IPS DF 19.7 (cell line): ENCODE results near the gene TESPA1.
A peak's percentile ranks its signal among the peaks of the same experiment; 100 is the strongest.

Experiments
- DNase-seq: peaks from one replicate; pipeline ENCODE4 v3.0.0-alpha.2; 2013; ENCODE audit warnings: low read depth, low spot score

TESPA1 gene, protein sequence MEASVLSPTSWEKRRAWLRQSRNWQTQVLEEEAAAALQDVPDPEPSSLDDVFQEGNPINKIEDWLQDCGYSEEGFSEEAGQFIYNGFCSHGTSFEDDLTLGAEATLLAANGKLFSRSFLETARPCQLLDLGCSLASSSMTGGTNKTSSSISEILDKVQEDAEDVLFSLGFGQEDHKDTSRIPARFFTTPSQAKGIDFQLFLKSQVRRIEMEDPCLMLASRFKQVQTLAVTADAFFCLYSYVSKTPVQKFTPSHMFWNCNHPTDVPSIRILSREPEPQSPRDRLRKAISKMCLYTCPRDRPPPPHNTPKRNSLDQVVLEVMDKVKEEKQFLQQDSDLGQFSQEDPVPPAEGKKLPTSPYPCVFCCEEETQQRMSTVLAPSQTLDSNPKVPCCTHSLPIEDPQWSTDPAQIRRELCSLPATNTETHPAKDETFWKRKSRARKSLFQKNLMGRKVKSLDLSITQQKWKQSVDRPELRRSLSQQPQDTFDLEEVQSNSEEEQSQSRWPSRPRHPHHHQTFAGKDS

DNA sequence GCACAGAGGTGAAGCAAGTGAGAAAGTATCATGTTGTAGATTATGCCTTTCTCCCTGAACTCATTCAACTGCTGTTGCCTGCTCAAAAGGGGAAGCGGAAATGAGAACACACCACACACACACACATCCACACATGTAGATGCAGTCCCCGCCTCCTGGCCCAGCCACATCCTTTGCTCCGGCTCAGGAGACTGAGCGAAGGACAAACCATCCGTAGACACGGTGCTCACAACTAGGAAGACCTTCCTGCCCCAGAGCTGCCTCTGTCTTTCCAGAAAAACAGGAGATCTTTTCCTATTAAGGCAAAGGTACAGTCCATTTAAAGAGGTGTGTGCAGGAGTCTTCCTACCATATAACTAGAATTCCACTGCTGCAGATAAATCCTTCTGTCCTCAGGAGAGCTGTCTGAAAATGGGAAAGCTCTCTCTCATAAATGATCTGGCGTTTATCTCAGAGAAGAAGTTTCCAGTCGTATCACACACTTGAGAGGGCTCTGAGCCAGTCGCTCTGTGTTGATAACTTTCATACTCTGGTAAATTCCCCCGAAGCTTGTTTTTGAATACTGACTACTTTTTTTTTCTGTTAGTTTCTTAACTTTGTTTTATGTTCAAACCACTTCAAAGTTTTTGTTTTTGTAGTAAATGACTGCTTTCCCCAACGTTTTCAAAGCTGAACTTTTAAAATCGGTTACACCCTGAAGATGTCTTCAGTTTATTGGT is at the start of gene TESPA1:
Gene TESPA1, minus strand, starts transcription at position 105 of the 719 bp plus-strand sequence. CDS start 10,200 bp downstream, outside the sequence.
- no peak for DNase-seq

DNA sequence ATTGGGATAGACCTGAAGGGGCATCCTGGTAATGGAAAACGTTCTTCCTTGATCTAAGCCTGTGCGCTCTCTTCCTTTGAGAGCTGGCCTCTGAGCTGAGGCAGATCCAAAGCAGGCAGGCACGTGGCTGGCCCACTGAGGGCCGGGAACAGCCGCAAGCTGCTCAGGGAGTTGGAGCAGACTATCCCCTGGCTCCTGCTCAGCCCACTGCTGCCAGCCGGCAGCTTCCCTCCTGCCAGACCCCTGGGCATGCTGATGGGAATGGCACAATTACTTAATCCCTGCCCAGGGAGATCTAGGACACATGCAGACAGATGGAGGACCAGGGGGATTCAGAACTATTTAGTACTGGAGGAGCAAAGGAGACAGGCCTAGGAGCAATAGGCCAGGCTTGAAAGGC is 49.7 kb upstream of the TESPA1 start:
- DNase-seq = no peak

DNA sequence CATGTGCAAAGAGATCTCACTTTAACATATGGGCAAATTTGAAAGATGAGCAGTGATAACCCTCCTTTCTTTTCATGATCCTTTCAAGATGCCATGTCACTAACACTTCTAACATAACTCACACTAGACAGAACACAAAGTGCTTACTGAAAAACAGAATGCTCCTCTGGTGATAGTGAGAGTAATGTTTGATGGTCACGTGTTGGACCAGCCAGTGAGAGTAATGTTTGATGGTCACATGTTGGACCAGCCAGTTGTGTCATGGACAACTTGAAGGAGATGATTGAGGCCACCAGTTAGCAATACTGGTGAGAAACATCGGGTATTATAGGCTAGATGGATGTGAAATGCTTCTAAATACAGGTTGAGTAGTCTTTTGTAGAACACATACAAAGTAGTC is 40.9 kb upstream of the TESPA1 start:
- no peak for DNase-seq

DNA sequence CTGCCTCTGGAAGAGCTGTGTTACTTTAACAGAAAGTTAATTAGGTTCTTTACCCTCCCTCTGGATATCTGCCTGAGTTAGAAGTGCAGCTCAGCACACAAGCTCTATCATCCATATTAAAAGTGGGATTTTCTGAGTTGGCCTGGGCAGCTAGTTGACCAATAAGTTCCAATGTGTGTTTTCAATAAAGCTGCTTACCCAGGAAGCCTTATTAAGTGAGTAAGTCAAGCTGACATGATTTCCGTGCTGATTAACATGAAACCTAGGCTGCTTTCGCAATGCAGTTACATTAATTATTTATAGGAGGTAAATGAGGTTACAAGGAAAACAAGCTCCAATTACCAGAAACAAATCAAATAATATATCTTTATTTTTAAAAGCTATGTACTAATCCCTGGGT is 40.0 kb upstream of the TESPA1 start:
- DNase-seq = no peak

DNA sequence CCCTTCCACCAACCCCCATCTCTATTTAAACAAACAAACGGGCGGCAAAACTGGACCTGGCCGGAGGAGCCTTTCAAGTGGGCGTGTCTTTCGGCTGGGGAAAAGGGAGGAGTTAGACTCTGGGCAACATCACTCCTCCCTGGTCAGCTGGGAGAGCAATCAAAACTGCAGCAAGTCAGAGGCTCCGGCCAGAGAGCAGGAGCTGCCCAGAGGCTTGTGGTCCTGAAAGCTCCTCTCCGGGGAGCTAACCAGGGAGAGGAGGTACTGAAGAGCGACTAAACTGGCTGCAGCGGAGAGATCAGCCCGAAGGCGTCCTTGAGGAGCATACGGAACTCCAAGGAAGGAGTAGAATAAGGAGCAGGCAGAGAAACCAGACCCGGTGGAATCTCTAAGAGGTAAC is 35.2 kb upstream of the TESPA1 start, which contains the start of gene NEUROD4:
Gene NEUROD4, plus strand, starts transcription at position 191 of the 400 bp plus-strand sequence. CDS start 6,466 bp downstream, outside the sequence.
- DNase-seq = peak; percentile 93

DNA sequence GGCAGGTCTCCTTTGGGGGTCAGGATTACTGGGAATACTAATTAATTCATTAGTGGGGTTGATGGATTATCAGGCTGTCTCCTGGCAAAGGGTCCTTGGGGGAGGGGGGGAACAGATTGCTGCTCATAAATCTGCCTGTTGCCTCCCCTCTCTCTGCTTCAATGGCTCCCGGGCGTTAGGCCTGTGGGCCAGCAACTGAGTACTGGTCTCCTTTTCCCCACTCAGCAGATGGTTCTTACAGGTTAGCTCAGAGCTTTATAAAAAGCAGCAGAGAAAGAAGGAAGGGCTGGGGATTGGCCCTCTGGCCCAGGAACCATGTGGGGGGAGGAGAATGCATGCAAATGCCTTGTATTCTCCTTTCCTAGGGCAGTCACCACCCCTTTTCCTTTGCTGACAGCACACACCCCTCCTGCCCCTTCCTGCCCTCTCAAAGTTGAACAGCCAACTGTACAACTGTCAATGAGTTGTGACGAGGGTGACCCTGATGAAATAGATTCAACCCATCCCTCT is 32.9 kb upstream of the TESPA1 start:
- no peak for DNase-seq

DNA sequence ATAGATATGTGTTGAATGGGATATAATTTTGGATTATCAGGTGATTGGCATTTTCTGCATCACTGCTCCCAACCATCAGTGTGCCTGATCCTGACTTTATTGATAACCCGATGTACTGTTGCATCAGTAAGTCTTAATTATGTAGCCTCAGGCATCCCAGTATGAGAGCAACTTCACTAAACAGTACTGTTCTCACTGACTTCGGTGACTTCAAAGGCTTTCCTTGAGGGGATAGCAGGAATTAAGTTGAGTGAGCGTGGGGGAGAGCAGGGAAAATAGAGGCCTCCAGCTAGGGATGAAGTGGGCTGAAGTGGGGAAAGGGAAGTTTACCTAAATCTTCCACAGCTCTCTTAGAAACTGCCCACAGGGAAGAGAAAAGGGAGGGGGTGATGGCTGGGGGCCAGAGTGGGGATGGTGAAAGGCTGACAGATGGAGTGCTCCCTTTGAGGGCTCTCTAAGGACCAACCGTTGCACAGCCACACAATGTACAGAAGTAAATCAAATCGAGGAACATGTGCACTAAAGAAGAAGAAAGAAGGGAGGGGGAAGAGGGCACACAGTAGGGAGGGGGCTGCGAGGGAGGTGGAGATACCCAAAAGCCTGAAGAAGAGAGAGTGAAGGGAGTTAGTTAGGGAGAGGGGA is 24.5 kb upstream of the TESPA1 start:
- no peak for DNase-seq

DNA sequence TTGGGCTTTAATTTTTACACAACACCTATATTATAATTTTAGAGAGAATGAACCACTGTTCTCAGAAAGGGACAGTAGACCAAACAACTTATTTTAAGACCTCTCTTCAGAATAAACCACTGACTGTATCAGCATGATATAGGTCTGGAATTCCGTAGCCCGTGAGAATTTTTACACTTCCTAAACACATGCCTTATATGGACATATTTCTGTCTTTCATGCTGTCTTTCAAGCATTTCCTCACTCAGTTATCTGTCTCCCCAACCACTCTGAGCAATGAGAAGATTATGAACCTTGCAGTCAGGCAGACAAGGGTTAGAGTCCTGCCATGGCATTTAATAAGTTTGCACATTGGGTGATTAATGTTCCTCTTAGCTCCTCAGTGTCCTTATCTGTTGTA is 17.8 kb upstream of the TESPA1 start:
- DNase-seq = no peak

DNA sequence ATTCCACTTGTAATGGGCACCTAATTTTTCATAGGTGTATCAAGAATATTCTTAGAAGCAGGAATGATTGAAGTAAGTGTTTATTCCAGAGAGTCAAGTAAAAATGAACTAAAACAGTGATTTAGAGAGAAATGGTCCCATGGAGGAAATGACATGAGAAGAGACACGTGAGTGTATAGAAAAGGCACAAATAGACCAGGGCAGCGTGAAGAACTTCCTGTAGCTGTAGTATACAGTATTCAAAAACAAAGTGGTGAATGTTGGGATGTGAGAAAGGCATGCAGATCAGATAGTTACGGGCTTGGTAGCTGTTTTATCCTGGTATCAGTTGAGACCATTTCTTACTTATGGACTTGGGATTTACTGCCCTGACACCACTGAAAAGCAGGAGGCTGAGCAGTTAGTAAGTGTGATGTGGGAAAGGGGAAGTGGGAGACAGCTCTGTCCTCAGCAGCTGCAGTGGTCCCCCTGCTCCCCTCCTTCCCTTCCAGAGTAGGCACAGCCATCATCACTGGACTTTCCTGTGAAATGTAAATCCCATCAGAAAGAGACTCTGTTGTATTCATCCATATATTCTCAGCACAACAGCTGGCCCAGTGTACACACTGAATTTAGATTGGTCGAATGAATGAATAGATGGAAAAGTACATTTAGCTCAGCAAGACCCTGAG is 16.8 kb upstream of the TESPA1 start:
- DNase-seq = no peak

DNA sequence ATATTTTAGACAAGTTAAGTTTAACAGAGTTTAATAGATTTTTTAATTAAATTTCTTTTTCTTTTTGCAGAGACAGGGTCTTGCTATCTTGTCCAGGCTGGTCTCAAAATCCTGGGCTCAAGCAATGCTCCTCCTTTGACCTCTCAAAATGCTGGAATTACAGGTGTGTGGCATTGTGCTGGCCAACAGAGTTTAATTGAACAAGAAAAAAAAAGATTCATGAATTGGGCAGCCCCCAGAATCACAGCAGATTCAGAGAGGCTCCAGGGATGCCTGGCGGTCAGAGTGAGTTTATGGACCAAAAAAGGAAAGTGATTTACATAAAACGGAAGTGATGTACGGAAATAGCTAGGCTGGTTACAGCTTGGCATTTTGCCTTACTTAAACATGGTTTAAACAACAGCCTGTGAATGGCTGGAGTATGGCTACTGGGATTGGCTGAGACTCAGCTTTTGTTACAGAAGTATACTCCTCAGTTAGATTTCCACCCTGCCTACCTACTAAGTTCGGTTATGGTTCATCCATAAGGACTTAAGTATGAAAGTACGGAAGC is 14.5 kb upstream of the TESPA1 start:
- DNase-seq = no peak

DNA sequence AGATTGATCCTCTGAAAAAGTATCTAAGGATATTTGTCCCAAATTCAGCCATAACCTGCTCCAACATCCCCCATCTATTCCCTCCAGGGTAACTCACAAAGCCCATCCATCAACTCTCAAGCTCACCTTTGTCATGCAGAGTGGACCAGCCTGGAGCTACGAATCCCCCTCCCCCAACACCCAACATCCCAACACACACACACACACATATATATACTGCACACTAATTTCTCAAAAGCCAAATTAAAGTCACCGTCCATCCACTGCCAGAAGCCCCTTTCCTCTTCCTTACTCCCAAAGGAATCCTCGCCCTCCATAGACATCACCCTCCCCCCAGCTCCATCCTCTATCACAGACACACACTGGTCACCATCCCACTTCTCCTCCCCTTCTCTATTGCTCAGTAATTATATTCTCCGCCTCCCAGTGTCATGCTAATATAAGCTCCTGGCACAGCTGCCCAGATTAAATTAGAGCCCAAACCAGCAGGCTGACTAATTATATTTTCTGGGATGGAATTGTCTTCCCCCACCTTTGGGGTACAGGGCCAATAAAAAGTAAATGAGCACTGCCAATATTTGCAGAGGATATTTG is 13.5 kb upstream of the TESPA1 start:
- no peak for DNase-seq

DNA sequence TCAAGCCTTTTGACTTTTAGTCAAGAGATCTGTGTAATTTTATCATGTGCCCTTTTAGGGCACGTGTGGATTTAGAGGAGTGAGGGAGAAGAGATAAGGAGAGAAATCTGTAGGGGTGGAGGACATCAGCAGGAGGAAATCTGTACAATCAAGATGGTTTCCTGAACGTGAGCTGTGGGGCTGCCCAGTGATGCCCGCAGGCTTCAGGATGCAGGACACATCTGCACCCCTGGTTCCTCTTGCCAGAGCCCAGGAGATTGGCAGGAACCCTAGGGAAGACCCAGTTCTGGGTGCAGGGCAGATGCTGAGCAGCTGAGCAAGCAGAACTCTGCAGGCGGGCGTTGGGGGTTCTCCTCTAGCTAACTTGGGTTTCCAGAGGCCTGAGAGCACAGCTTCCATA is 11.6 kb upstream of the TESPA1 start:
- no peak for DNase-seq

DNA sequence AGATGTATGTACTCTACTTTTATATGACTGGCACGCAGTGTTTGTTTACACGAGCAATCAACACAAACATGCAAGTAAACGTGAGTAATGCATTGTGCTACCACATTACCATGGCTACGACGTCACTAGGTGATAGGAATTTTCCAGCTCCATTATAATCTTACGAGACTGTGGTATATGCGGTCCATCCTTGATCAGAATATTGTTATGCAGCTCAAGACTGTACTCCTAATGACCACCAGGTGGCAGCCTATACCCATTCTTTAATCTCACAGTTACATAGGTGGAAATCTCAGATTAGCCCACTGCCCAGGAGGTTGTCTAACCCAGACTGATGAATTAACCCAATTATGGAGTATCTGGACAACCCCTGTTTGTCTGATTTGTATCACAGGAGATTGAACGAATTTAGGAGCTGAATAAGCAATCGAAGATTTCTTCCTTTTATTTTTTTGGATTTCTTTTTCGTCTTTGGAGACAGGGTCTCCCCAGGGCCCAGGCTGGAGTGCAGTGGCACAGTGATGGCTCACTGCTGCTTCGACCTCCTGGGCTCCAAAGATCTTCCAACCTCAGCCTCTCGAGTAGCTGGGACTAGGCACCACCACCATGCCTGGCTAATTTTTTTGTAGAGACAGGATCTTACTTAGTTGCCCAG is 8.7 kb upstream of the TESPA1 start:
- DNase-seq = no peak

DNA sequence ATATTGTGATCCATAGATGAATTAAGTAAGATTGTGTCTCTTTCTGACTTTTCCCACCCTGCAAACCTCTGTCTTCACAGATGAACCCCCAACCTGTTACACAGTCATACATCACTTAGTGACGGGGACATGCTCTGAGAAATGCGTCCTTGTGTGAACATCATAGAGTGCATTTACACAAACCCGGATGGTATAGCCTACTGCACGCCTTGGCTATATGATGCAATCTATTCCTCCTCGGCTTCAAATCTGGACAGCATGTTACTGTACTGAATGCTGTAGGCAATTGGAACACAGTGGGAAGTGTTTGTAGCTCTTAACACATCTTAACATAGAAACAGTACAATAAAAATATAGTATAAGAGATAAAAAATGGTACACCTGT is 7.4 kb upstream of the TESPA1 start:
- no peak for DNase-seq

DNA sequence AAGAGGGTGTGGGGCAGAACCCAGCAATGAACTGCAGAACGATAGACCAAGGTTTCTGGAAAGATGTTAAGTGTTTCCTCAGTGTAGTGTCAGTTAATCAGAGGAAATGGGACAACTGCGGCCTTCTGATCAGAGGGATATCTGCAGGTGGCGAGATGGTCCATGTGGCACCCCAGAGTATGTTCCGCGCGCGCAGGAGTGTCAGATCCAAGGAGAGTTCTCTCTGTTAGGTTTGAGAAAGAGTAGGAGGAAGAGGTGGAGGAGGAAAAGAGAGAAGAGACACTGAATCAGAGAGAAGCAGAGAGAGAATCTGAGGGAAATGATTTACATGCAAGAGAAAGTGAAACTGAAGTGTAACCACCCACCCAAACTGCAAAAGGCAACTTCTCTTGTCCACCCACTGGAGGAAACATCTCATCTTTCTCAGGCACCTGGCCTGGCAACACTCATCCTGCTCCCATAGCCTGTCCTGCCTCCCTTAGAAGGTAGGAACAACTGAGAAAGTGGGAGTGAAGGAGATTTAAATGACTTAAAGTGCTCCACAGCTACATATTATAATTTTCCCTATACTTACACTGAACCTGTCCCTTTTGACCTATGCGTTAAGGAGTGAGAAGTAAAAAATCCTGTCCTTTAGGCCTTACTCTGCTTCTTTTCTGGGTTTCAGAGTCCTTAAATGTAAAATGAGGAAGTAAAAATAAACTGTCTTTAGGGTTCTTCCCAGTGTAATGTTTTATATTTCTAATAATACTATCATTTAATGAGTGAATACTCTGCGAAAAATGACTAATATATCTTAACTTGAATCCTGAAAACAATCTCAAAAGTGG is 6.8 kb upstream of the TESPA1 start:
- no peak for DNase-seq

DNA sequence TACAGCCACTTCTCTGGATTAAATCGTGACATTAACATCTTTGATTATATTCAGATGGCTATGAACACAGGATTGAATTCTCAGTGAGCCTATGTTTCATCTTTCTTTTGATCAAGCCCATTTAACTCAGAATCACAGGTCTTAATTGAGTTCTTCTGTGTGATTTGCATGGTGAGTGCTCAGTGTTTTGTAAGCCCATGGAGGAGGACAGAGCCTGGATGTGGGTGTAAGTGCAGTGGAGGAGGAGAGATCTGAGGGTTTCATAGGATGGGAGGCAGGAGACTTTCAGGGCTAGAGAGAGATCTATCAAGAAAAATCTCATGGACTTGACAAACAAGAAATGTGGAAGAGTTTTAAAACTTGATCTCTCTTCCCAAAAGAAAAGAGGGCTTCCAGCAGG is 5.3 kb upstream of the TESPA1 start:
- DNase-seq = no peak

DNA sequence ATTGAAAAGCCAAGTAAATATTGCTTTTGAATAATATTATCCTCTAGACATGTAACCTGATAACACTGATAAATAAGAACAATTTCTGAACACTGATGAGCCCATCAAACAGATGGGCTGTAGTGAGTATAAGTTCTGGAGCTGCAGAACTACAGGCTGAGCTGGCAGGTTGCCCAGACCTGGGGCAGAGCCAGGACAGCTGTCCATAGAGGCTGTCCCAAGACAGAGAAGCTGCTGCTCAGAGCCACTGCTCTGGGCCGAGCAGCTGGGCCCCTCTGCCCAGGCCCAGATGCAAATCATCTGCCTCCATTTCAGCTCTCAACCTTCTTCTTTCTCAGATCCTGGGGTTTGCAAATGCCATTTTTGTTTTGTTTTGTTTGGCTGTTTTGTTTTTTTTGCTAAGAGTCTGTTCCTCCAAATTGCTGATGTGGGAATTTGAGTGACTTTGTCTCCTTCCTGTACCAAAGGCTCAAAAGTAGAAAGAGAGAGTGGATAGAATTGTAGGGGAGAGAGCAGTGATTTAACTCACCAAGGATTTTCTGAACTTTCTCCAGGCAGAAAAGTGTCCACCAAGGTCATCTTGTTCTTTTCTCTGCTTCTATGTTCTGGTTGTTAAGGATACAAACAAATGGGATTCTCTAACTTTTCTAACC is 4.0 kb upstream of the TESPA1 start:
- DNase-seq = no peak

DNA sequence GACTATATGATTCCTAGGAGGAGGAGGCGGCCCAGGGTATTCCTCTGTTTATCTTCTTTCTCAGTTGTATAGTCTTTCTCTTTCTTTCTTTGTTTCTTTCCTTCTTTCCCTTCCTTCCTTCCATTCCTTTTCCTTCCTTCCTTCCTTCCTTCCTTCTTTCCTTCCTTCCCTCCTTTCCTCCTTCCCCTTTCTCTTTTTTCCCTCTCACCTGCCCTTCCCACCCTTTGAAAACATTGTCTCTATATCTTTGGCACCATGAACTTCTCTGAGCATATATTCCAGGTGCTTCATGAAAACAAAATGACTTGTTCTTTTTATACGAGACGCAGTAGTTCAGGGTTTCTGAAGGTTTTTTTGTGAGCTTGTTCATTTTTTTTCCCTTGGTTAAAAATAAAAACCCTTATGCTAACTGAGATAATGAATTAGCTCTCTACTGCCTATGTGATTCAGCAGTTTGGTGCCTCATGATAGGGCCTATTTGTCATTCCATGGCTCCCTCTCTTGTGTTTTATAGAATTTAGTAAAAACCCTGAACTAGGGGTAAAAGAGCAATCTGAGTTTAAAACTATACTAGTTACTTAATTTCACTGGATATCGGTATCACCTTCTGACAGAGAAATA is 3.2 kb upstream of the TESPA1 start:
- no peak for DNase-seq
